Transverse colon (tissue), 3 donors: Measurements from ENCODE around the gene HIGD2B.

Experiments used
- CTCF ChIP-seq, 5 experiments: fragments of 200-600 bp in 3 of 5; fragments of 450-650 bp in 2 of 5; sonication (generic) in 3 of 5; IDR thresholded peaks; 1 replicate in 2 of 5; 2 replicates in 3 of 5; pipeline ENCODE4 v1.5.1; 2016 to 2017; ENCODE audit warnings: antibody characterized with exemption in 5 of 5, inconsistent platforms in 3 of 5, mild to moderate bottlenecking in 2 of 5, moderate library complexity in 1 of 5
- POLR2A ChIP-seq: fragments of 450-650 bp; IDR thresholded peaks from one replicate; pipeline ENCODE4 v1.6.1; 2016; ENCODE audit warnings: antibody characterized with exemption, mild to moderate bottlenecking, moderate library complexity

DNA sequence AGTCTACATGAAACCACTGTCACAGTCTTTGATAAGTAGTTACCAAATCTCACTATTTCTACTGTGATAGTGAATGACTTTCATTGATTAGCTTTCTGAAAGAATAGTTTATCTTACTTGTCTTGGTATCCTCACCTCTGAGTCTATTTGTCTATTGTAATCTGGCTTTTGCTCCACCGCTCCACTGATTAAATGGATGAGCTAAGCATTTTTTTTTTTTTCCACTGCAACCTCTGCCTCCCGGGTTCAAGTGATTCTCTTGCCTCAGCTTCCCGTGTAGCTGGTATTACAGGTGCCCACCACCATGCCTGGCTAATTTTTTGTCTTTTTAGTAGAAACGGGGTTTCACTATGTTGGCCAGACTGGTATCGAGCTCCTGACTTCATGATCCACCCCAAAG is 13.0 kb upstream of the HIGD2B start:
- TF ChIP-seq CTCF (IDR thresholded peaks at IDR 0.05) (no peak), POLR2A (no peak)
